Endothelial cell (in vitro differentiated cells): ENCODE data around the gene SUSD1. TPM values are rescaled to one million over a fixed set of nuclear protein-coding genes. Genes with fewer than 3 reads are reported as not detected.

Source experiments
- DNase-seq: peaks from one replicate; pipeline ENCODE4 v3.0.0; 2021; ENCODE audit warnings: low spot score
- H3K27ac Mint-ChIP-seq: one replicate; pipeline ENCODE4 v1.8.0; 2021; ENCODE audit warnings: mixed read lengths, inconsistent platforms; ENCODE audit not compliant: unreplicated experiment
- H3K27me3 Mint-ChIP-seq: one replicate; pipeline ENCODE4 v1.8.0; 2021; ENCODE audit warnings: mild to moderate bottlenecking, moderate library complexity, mixed read lengths, inconsistent platforms; ENCODE audit not compliant: unreplicated experiment
- H3K36me3 Mint-ChIP-seq: one replicate; pipeline ENCODE4 v1.8.0; 2021; ENCODE audit warnings: mild to moderate bottlenecking, low read depth, mixed read lengths, inconsistent platforms; ENCODE audit not compliant: unreplicated experiment
- H3K4me1 Mint-ChIP-seq: one replicate; pipeline ENCODE4 v1.8.0; 2021; ENCODE audit warnings: mild to moderate bottlenecking, mixed read lengths, inconsistent platforms; ENCODE audit not compliant: unreplicated experiment
- H3K4me3 Mint-ChIP-seq: one replicate; pipeline ENCODE4 v1.8.0; 2021; ENCODE audit warnings: mild to moderate bottlenecking, mixed read lengths, inconsistent platforms; ENCODE audit not compliant: unreplicated experiment
- H3K9me3 Mint-ChIP-seq: one replicate; pipeline ENCODE4 v1.8.0; 2021; ENCODE audit warnings: mixed read lengths, inconsistent platforms; ENCODE audit not compliant: unreplicated experiment
- total RNA-seq: library from RNA; stranded (reverse); fragmentation: NEBNext Ultra II Directional; extraction: Animal tissue kit (Norgen Biotek cat#: 25700); gene quantifications from one replicate; pipeline ENCODE4 v1.2.1, GENCODE V29; 2021; ENCODE audit not compliant: unreplicated experiment
- TF ChIP-seq, protein P1 (sequence below): fragments of 200-600 bp; sonication (generic); IDR thresholded peaks from one replicate; pipeline ENCODE4 v1.5.0; 2021; ENCODE audit warnings: antibody characterized with exemption; ENCODE audit not compliant: unreplicated experiment

Gene SUSD1
- total RNA-seq, 1 donor from 2014 or later = 5.7 TPM

- no peak for DNase-seq
- peaks cover 7% of the 10 kb centered on the region for H3K36me3 Mint-ChIP-seq
- no peak overlapping the region for H3K4me3 Mint-ChIP-seq
- peaks cover 2% of the 10 kb centered on the region for H3K27me3 Mint-ChIP-seq
- H3K27ac Mint-ChIP-seq = no peak overlapping the region
- no peaks in the 10 kb centered on the region for H3K4me1 Mint-ChIP-seq
- H3K9me3 Mint-ChIP-seq = no peaks in the 10 kb centered on the region
- TF ChIP-seq, protein P1, sequence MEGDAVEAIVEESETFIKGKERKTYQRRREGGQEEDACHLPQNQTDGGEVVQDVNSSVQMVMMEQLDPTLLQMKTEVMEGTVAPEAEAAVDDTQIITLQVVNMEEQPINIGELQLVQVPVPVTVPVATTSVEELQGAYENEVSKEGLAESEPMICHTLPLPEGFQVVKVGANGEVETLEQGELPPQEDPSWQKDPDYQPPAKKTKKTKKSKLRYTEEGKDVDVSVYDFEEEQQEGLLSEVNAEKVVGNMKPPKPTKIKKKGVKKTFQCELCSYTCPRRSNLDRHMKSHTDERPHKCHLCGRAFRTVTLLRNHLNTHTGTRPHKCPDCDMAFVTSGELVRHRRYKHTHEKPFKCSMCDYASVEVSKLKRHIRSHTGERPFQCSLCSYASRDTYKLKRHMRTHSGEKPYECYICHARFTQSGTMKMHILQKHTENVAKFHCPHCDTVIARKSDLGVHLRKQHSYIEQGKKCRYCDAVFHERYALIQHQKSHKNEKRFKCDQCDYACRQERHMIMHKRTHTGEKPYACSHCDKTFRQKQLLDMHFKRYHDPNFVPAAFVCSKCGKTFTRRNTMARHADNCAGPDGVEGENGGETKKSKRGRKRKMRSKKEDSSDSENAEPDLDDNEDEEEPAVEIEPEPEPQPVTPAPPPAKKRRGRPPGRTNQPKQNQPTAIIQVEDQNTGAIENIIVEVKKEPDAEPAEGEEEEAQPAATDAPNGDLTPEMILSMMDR = no peak
Measured at GRCh38 chr9:112127281-112127680, 47.8 kb downstream of the SUSD1 start.

DNA sequence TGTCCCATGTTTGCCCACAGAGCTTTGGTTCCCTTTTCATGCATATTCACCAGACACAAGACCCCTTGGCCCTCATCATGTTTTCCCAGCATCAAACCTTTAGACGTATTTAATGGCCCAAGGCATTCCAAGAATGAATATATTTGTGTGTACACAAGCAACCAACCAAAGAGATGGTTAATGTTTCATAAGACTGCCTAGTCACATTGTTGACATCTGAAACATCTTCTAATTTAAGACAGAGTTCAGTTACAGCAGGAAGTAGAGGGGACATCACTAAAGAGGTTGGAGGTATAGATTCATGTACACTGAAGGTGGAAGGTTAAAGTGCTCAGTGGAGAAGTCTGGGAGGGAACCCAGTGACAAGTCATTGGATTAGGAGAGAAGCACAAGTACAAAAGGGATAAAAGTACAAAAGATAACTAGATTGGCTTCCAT lies 49.1 kb downstream of the SUSD1 start:
- Mint-ChIP-seq H3K27ac (no peak overlapping the region), H3K9me3 (no peaks in the 10 kb centered on the region), H3K36me3 (peaks cover 4% of the 10 kb centered on the region), H3K4me1 (no peaks in the 10 kb centered on the region), H3K4me3 (no peak overlapping the region), H3K27me3 (peaks cover 2% of the 10 kb centered on the region)
- DNase-seq = no peak
- TF ChIP-seq, protein P1 = no peak

- Mint-ChIP-seq H3K4me3 (no peak overlapping the region), H3K36me3 (no peaks in the 10 kb centered on the region), H3K4me1 (no peaks in the 10 kb centered on the region), H3K27ac (no peak overlapping the region), H3K27me3 (peaks cover 5% of the 10 kb centered on the region), H3K9me3 (no peaks in the 10 kb centered on the region)
- TF ChIP-seq, protein P1 = no peak
- DNase-seq = no peak
Measured at GRCh38 chr9:112124156-112124555, 50.9 kb downstream of the SUSD1 start.

DNA sequence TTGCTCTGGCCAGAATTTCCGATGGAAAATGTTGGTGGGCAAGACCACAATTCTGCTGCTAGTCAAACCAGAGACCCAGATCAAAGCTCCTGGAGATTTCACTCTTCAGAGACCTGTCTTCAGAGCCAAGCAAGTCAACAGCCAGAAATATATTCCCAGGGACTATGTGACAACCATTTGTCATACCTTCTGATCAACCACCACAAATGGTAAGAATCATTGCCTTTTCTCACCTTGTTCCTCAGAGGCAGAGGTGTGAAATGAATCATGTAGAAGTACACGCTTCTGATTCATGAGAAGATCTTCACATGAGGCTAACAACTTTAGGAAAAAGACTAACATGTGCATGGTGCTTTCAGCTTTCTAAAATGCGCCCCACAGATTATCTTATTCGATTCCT lies 53.5 kb downstream of the SUSD1 start:
- H3K4me3 Mint-ChIP-seq = no peak overlapping the region
- peaks cover 5% of the 10 kb centered on the region for H3K27me3 Mint-ChIP-seq
- no peaks in the 10 kb centered on the region for H3K36me3 Mint-ChIP-seq
- H3K27ac Mint-ChIP-seq = no peak overlapping the region
- H3K4me1 Mint-ChIP-seq = no peaks in the 10 kb centered on the region
- DNase-seq = no peak
- TF ChIP-seq, protein P1 = no peak
- H3K9me3 Mint-ChIP-seq = no peaks in the 10 kb centered on the region

- Mint-ChIP-seq H3K27ac (no peak overlapping the region), H3K36me3 (no peaks in the 10 kb centered on the region), H3K4me1 (no peaks in the 10 kb centered on the region), H3K27me3 (peaks cover 5% of the 10 kb centered on the region), H3K9me3 (no peaks in the 10 kb centered on the region), H3K4me3 (no peak overlapping the region)
- TF ChIP-seq, protein P1 = no peak
- no peak for DNase-seq
Measured at GRCh38 chr9:112120439-112120925, 54.6 kb downstream of the SUSD1 start.
